Endometrial microvascular endothelial cells (primary cell): ENCODE data around the gene TMCC2. TPM values are rescaled to one million over a fixed set of nuclear protein-coding genes. Genes with fewer than 3 reads are reported as not detected.
"Not testable (repeated sequence)": the region's sequence is repeated elsewhere in the genome, so short reads cannot be mapped to it uniquely, and the experiment has no call there.

ENCODE experiments used
- in situ Hi-C: cut with HindIII; loops from 2 replicates; pipeline ENCODE4 v1.10.0; 2017; ENCODE audit warnings: low sequenced_read_pairs, low pct_unique_long_range_greater_than_20kb; ENCODE audit errors: inconsistent ontology term
- total RNA-seq: library from RNA; depleted of rRNA; stranded (reverse); fragments of >200 nt; gene quantifications from one replicate; pipeline ENCODE4 v1.2.3, GENCODE V29; 2015; ENCODE audit errors: inconsistent ontology term

The TMCC2 gene
- total RNA-seq, 1 donor from 2014 or later: 3.0 TPM

GRCh38 chr1:205293350-205294074 is 65.8 kb downstream of the TMCC2 start:
- in situ Hi-C loops: no loop called here

DNA sequence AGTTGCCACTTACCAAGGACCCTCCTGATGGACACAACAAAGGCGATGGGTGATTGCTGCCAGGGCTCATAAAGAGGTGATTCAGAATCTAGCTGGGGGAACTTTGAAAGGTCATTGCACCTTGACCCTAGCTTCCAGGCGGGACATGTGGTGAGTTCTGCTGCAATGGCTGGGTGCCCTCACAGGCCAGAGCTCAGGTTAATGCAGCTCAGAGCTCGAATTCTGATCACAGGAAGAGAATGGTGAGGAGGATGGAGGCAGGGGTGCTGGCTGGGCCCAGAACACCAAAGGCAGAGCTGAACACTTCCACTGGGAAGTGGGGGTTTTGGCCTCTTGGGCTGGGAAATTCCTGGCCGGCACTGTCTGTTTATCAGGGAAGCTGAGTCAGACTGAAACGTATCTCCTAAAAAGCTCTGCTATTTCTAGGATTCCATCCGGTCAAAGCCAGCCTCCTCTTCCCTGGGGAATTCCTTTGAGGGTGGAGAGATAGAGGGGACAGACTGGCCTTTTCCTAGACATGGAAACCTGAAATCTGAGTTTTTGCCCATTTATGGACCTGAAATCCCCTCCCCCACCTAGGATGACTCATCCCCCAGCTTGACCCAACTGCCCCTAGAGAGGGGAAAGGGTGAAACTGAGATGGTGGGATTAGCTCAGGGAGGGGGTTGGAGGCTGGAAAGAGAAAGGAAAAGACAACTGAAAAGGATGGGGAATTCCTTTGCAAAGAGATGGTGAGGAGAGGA is 66.6 kb downstream of the TMCC2 start:
- in situ Hi-C loops: no loop called here

DNA sequence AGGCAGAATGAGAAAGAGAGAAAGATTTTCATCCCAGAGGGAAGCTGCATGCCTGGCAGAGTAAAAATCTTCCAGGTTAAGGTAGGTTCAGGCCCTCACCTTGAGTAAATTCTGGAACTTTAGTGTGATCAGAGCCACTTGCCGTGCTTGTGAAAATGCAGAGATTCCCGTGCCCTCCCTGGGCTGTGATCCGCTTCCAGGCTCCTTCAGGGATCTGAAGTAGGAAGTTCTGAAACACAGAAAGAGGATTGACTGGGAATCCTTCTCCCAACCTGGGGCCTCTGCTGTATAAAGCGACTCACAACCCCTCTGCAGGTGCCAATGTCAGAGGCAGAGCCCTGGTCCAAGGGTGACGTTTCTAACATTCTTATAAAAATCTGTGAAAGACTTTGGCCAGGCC is 67.2 kb downstream of the TMCC2 start:
- in situ Hi-C loops: no loop called here

- in situ Hi-C loops: no loop called here
Measured at GRCh38 chr1:205296154-205296553, 68.4 kb downstream of the TMCC2 start.

- in situ Hi-C loops: not testable (repeated sequence)
Measured at GRCh38 chr1:205297546-205298177, 69.9 kb downstream of the TMCC2 start.

DNA sequence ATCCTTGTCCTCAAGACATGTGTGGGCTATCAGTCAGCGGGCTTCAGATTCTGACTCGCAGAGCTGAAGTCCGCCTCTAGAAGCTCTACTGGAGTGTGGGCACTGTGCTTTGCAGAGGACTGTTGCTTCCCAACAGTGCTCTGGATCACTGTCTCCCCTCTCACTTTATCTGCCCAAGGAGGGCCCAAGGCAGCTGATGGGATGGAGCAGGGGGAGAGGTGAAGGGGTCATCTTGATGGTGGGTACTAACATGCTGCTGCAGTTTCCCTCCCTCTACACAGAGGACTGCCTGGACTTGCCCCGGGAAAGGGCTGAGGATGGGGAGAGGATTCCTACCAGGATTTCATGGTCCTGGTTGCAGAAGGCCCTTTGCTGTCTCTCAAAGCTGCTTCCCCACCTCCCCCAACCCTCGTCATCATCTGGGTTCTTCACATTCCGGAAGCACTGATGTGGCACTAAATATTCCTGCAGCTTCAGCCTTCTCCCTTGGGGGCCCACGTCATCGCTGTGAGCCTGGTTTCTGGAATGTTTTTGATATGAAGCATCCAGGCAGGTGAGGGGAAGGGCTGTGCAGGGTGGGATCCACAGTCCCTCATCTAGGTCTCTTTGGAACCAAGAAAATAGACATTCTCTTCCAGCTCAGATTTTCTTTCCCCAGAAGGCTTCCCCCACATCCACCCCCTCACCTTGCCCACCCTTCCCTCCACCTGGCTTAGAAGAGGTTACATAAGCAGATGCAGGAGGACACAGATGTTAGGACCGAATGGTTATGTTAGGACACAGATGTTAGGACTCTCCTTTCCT is 70.6 kb downstream of the TMCC2 start:
- in situ Hi-C loops: no loop called here

GRCh38 chr1:205300149-205300548 is 72.4 kb downstream of the TMCC2 start:
- in situ Hi-C loops: no loop called here

- in situ Hi-C loops: no loop called here
Measured at GRCh38 chr1:205301205-205301821, 73.6 kb downstream of the TMCC2 start.

GRCh38 chr1:205301842-205302588 is 74.3 kb downstream of the TMCC2 start:
- in situ Hi-C loops: no loop called here

GRCh38 chr1:205303247-205303888 is 75.6 kb downstream of the TMCC2 start:
- in situ Hi-C loops: no loop called here

GRCh38 chr1:205304046-205304694 is 76.4 kb downstream of the TMCC2 start:
- in situ Hi-C loops: no loop called here

GRCh38 chr1:205304695-205305070 is 76.9 kb downstream of the TMCC2 start:
- in situ Hi-C loops: no loop called here

DNA sequence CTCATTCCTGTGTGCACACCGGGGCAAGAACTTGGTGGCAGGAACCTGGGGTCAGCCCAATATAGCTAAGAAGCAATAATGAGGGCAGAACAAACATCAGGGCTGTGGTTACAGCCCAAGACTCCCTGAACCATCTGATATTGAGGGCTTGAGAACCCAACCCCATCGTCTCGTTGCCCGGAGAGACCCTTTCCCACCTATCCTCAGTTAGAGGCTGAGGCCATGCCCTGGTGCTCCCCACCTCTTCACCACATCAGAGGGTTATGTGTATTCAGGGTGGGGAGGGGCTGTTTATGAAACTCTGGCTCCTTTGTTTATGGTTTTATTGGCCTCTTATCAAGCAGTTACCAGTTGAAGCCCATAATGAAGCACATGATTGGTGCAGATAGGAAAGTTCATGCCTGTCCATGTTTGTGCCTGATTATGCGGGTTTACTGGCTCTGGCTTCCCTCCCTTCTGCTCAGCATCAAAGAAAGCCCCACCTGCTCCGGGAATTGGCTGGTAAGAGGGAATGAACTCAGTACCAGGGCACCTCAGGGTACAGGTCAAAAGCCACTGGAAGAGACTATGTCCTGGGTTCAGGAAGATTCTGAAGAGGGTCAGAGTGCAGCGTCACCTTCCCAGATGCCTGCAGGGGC is 79.3 kb downstream of the TMCC2 start:
- in situ Hi-C loops: no loop called here

GRCh38 chr1:205309741-205310140 is 82.0 kb downstream of the TMCC2 start:
- in situ Hi-C loops: no loop called here

- in situ Hi-C loops: no loop called here
Measured at GRCh38 chr1:205310976-205311704, 83.4 kb downstream of the TMCC2 start.

GRCh38 chr1:205312866-205313562 is 85.3 kb downstream of the TMCC2 start:
- in situ Hi-C loops: no loop called here
